ENCODE results near the gene PHYHIPL.

PHYHIPL gene

DNA sequence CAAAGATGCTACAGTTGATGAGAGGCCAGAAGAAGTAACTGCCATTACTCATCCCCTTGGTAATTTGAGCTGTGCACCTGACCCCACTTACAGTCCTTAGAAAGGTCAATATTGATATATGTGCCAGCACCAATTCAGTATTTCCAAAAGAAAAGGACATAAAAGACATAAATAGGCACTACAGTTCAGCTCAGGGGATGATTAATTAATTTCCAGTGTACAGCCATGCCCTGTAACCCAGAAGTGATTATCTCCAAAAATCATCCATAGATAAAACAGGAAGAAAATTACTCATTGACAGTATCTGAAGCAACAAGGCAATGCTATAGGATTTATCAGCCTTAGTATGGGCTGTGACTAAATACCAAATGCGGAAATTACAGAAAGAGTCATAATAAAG lies 82.4 kb downstream of the PHYHIPL start:
- DNase-seq, result no peak

DNA sequence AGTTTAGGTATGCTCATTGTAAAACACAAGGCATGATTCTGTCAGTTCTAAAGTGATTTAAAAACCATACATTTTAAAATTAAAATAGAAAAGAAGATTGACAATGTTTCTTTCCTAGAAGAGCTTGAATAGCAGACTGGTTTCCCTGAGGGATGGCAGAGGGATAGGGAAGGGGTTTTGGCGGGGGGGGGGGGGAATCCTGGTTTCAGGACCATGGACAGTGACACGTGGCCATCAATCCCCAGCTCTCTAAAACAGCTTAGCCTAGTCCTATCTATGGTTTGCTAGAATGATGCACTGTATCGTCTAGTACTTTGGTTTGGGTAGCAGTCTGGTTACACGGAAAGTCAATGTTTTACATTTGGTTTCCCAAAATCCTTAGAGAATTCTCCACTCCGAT lies 88.7 kb downstream of the PHYHIPL start:
- DNase-seq, result no peak

DNA sequence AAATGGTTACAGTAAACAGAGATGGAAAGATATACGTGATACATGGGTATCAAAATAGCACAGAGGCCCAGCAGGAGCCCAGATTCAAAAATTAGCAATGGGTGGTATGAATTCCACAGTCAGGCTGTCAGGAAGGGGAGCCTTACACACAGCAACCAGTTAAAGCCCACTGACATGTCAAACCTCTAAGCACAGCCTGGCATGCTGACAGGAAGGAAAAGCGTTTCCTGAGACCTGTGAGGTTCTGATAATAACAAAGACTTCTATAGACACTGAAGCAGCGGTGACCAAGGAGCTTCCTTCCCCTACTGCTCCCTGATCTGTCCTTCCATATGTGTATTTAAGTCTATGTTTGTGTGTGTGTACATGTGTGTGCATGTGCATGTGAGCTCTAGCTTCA lies 89.9 kb downstream of the PHYHIPL start:
- no peak for DNase-seq

DNA sequence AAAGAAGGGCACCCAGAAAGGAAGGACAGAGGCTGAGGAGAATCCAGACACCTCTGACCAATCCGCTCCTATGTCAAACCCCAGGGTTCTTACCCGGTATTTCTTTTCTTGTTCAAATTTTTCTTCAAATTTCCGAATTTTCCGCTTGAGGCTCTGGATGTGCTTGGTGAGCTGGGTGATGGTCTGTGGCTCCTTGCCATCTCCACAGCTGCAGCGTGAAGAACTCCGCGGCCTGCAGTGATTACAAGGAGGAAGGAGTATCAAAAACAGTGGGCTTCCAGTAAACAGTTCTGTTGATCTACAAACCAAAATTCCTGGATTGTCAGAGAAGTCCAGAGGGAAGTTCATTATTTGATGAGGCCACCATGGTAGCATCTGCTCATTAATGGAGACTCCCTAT lies 92.0 kb downstream of the PHYHIPL start:
- DNase-seq, result no peak

DNA sequence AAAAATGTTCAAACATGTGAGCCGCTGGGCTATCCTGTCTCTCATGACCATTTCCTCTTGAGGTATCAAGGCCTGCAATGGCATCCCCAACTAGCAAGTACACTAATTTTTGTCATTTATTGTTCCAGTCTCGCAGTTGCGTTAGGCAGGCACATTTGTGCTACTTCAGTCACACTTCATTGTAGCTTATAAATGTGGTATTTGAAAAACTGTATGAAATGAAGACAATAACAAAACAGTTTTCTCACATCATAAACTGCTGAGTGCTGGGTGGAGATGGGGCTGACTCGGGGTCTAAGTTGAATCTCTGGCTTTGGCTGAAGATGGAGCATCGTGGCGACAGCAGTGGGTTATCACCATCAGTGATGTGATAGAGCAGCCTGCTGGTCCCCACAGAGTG lies 93.2 kb downstream of the PHYHIPL start:
- no peak for DNase-seq

DNA sequence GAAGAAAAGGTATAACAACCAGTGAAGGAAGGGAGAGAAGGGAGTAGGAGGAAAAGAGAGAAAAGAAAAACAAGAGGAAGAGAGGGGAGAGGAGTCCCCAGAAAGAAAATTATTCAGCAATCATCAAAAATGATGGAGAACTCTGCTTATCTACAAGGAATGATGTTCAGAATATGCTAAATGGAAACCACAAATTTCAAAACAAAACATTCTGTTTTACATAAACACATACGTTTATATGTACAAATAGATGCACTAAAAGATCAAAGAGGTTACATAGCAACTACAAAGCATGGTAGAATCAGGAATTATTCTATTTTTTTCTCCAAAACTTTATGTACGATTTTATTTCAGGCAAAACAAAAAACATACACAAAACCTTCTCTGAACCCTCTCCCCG lies 94.0 kb downstream of the PHYHIPL start:
- DNase-seq, result no peak

DNA sequence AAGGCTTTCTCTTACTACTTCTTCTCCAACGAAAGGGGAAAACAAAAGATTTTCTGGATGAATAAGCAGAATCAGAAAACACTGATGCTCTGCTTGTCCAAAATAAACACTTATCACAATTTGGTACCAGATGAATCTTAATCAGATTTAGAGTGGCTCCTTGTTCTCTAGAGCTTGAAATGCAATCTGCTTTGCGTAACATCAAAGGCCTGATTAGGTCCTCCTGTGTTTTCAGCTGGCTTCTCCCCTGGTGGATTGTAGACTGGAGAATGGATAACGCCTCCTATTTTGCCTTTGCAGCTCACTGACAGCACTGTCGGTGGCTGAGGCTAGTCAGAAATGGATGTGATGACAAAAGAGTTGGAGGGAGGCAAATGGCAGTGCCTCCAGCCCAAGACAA lies 94.7 kb downstream of the PHYHIPL start:
- DNase-seq, result no peak

DNA sequence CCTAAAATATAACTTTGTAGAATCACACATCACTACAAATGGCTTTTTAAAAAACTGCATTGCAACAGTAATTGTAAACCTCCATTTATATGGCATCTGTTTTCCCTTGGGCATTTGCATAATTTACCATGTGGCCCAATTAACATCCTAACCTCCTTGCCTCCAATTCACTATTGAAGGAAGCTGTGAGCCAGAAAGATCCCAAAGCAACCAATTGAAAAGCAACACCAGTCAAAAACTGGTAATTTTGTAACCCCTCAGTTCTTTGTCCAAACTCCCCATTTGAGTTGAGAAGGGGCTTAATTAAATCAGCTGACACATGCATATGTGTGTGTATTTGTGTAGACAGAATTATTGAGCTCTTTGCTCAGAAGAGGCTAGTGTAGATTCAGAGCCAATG lies 95.6 kb downstream of the PHYHIPL start:
- no peak for DNase-seq

DNA sequence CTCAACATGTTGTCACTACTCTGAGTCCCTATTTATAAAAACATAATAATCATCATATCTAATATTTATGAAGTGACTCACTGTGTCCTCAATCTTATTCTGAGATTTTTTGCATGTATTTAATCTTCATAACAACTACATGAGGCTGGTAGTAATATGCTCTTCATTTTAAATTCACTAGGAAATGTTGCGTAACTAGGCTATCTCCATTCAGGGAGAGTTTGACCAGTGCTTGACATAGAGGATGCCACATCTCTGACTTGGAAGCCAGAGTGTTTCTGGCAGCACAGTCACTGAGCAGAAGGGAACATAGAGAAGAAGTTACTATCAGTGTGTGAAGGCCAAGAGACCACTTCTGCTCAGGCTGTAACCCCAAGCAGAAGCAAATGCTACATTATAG lies 97.0 kb downstream of the PHYHIPL start:
- DNase-seq, result no peak

DNA sequence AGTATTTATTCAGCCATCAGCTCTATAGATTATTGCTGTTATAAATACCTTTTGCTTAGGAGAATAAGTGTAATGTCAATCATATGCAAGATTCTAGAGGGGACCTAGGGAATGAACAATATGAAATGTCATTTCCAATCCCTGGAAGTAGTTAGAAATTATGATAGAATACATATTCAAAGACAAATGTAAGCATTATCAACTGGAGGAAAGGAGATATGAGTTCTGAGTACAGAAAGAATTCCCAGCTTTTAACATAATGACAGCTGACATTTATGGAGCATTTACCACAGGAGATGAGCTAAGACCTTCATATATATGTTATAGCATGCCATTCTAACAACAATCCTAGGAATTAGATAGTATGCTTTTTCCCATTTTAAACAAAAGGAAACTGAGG lies 99.7 kb downstream of the PHYHIPL start:
- DNase-seq, result no peak

DNA sequence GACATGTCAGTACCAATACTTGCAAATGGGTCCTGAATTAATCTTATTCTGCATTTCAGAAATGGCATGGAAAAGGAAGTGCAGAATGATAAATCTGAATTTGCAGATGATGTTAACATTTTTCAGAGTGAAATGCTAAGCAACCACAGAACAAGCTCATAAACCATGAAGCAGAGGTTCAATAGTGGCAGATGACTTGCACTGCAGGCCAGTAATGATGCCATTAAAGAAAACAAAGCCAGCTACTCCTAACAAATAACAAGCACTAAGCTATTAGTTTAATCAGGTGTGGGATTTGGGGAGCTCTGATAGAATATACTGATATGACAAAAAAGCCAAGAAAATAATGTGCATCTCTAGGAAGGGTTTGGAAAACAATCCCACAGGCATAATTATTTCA lies 100.5 kb downstream of the PHYHIPL start:
- no peak for DNase-seq

DNA sequence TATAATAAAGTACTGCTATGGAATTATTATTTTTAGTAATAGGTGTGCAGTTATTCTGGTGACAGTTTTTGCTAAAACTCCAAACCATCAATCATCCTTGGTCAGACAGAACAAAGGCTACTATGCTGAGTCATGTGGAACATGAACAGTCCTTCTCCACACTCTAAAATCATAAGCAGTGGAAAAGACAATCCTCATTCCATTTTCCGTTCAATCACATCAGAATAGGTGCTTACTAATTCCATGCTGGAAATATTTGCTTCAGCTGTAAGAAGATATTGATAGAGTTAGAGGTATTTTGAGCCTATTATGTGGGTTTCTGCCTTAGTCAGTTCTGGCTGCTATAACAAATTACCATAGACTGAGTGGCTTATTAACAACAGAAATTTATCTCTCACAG lies 103.0 kb downstream of the PHYHIPL start:
- DNase-seq, result no peak

DNA sequence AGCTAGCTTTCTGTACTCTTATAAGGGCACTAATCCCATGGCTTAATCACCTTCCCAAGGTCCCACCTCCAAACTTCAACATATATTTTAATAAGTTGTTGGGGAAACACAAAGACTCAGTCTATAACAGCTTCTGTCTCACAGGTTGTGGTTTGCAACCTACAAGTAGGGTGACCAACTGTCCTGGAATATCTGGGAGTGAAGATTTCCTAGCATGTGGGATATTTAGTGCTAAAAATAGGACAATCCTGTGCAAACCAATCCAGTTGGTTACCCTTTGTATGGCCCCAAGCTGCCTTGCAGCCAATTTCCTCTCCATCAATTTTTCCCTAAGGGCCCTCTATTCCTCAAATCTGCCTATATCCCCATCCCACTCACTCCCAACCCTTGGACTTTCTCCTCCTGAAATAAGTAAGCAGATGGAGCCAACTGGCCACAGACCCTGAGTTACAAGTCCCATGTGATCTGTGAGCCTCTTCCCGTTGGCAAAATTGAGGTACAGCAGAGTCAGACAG lies 103.6 kb downstream of the PHYHIPL start:
- no peak for DNase-seq

DNA sequence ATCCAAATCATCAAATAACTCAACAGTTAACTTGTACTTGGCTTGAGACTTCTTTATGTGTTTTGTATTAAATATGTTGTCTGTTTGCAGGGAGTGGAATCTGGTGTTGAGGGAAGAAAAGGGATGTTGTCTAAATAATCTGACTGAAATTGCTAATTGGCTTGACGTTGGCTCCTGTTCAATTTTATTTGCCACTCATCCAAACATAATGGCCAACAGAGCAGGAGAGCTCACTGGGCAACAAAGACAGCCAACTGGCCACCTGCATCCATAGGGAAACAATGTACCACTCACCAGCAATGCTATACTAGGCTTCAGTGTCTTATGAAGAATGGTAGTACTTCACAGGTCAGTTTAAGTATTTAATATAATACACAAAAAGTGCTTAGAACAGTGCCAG lies 105.4 kb downstream of the PHYHIPL start:
- DNase-seq, result no peak

DNA sequence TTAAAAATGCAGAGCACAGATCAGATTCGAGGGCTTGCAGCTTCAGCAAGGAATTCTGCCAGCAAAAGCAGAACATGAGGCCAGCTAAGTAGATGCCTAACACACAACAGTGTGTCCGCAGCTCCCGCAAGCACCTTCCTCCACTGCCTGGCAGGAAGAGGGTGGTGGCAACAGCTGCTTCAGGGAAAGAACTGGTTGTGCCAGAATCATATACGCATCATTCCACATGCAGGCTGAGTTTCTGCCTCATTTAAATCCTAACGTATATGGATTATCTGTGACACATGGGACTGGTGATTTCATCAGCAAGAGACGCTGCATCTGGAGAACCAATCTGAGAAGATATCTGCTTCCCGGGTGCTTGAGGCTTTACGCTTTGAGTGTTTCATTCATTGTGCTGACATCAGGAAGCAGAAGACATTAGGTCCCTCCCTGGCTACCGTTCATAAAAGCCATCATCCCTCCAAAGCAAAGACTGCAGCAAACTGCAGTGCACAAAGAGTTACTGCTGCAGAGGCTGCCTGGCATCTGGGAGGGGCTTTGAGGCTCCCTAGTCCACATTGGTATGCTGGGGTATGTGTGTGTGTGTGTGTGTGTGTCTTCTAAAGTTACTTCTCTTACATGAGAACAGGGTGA lies 107.1 kb downstream of the PHYHIPL start:
- DNase-seq, result no peak

DNA sequence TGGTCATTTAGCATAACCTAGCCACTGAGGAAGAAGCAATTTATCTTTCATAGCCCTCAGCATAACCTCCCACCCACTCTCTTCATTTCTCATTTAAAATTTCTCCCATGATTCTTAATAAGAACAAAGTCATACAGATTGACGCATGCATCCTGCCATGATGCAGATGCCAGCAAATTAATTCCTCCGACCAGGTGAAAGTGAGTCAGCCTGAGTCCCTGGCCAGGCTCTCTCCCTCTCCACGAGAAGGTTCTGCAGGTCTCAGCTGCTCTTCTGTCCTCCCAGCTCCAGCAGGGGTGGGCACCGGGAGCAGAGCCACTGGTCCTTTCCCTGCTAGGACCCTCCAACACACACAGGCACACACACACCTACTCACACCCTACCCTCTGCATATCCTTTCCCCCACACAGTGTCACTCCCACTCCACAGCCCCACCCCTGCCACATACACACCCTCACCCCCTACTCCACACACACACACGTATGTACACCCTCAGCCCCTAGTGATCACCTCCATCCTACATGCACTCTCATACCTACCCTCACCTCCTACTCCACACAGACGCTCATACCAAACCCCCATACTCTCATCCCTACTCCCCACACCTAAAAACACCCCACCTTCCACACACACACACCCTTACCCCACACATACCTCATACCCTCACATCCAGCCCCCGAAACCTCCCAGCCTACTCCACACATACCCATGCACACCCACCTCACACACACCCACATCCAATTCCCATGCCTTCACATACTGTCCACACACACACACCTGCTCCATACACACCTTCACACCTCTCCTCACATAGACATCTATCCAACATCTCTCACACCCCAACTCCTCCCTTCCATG lies 107.9 kb downstream of the PHYHIPL start:
- DNase-seq, result no peak

DNA sequence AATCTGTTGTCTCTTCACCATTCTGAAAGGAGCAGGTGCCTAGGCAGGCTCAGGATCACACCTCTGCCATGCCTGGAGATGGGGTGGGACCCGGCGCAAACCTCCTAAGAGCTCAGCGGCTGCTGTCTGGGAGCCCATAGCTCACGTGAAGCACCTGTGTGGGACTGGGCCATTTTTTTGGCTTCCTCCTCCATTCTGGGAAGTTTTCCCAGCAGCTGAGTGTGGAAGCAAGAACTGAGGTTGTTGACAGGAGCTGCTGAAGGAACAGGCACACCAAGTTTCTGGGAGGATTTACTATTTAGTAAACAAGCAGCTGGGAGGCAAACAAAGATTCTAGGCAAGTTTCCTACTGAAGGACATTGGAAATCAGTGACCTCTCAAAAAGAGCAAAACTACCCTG lies 108.6 kb downstream of the PHYHIPL start:
- no peak for DNase-seq

DNA sequence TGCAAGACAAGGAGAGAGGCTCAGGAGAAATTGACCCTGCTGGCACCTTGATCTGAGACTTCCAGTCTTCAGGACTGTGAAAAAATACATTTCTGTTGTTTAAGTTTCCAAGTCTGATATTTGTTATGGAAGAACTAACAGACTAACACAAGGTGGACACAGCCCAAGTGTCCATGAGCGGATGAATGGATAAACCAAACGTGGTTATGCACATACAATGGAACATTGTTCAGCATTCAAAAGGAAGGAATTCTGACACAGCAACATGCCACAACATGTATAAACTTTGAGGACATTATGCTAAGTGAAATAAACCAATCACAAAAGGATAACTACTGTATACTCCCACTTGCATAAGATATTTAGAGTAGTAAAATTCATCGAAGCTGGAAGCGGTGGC lies 109.4 kb downstream of the PHYHIPL start:
- no peak for DNase-seq

DNA sequence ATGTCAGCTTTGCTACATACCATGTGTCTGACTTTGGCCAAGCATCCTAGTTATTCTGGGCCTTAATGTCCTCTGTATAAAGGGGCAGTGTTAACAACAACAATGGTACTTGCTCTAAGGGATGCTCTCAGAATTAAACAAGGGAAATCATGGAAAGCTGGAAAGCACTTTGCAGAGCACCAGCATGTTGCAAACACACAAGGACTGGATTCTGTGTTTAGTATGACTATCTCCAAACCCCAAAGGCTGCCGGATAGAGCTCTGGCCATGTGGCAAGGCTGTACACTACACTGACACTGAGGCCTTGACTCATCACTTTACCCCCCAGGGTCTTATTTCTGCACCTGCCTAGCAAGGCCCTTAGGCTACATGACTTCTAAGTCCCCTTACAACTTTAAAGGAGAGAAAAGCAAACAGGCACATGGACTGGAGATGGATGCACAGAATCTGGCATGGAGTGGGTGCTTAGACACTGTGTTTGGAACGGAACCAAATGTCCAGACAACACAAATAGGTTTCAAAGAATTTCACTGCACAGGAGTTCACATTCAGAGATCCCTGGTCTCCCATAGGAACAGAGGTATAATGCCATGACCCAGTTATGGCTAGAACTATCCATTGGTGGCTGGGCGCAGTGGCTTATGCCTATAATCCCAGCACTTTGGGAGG lies 111.3 kb downstream of the PHYHIPL start:
- no peak for DNase-seq

DNA sequence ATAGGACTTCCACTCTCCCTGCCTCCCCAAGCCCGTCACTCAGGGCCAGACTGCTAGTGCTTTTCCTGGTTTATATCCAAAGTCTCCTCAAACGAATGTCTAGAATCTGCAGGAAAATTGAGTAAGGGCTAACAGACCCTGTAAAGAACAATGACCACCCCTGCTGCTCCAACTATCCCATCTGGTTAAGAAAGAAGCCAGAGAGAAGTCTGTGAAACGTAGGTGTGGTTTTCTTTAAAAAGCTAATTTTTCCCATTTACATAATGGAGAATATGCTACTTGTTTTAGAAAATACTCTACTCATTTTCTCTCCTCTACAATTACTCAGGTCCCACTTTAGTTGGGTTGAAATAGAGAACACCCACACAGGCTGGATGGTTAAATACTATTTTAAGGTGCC lies 113.4 kb downstream of the PHYHIPL start:
- DNase-seq, result no peak

DNA sequence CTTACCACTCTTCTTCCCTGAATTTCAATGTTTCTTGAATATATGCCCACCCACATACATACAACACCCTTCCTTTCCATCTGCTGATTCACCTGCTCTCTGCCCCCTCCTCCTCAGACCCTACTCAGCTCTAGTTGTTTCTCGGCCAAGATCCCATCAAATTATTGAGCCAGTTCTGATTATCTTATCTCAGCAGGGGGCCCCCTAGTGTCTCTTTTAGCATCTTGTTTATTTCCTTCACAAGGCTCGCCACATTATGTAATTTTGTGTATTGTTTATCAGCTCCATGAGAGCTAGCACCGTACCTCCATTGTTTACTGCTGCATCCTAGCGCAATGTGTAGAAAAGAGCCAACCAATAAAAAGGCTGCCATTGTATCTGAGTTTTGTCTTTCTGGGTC lies 114.0 kb downstream of the PHYHIPL start:
- no peak for DNase-seq
